ENCODE results near the gene UBE2Q1. TPM values are rescaled to one million over a fixed set of nuclear protein-coding genes. Genes with fewer than 3 reads are reported as not detected.

UBE2Q1 gene
- total RNA-seq, 1 experiment from 2014 or later = 70.9 TPM

- TF ChIP-seq CTCF (IDR thresholded peaks at IDR 0.05 in 2 of 3, conservative IDR thresholded peaks at IDR 0.05 in 1 of 3; ENCODE audit: borderline replicate concordance in 1 of 3, insufficient read depth in 1 of 3, low read depth in 2 of 3, low read length in 2 of 3) (no peak), SP1 (IDR thresholded peaks at IDR 0.05; ENCODE audit: low read depth) (no peak), EZH2phosphoT487 (IDR thresholded peaks at IDR 0.05; ENCODE audit: borderline replicate concordance) (no peak), POLR2A (IDR thresholded peaks at IDR 0.05; ENCODE audit: borderline replicate concordance, extremely low read depth, insufficient read depth, insufficient read length) (no peak), EZH2 (IDR thresholded peaks at IDR 0.05) (no peak), CBX3 (IDR thresholded peaks at IDR 0.05; ENCODE audit: low read depth) (no peak), RAD21 (IDR thresholded peaks at IDR 0.05; ENCODE audit: low read depth) (no peak), ZNF274 (IDR thresholded peaks at IDR 0.05; ENCODE audit: low read depth, low read length) (no peak), TCF7L2 (IDR thresholded peaks at IDR 0.05; ENCODE audit: borderline replicate concordance, extremely low read depth, insufficient read depth, insufficient read length) (no peak)
Measured at GRCh38 chr1:154605534-154605933, 47.1 kb upstream of the UBE2Q1 start (continued).

GRCh38 chr1:154603317-154603716, 44.9 kb upstream of the UBE2Q1 start:
- H4K20me1 ChIP-seq (ENCODE audit: insufficient read depth) = peaks cover 7% of the 10 kb centered on the region; the same call in 1 of the 2 replicates
- ChIA-PET CTCF (no interaction called here), POLR2A (no interaction called here)

More at GRCh38 chr1:154603317-154603716, 44.9 kb upstream of the UBE2Q1 start:
- H3K9me2 ChIP-seq (ENCODE audit: insufficient read depth) = no peaks in the 10 kb centered on the region
- no peak for TF ChIP-seq FOSL1 (IDR thresholded peaks at IDR 0.05; ENCODE audit: low read depth)
- H3K4me3 ChIP-seq (replicated peaks in 1 of 2; ENCODE audit: low read depth in 1 of 2, low read length in 2 of 2) = no peak overlapping the region
- RAD21 ChIA-PET (ENCODE audit: low non-redundant PET in 1 of 2, low total read pairs in 2 of 2, uncharacterized antibody in 2 of 2, unreplicated experiment in 2 of 2) = no interaction called here
- no peak for DNase-seq (ENCODE audit: low read depth, low spot score)
- H3K79me2 ChIP-seq (ENCODE audit: insufficient read depth, low read length) = peaks cover 97% of the 10 kb centered on the region
- no peak overlapping the region for H3K4me2 ChIP-seq (ENCODE audit: low read length)
- no peak overlapping the region for H2AFZ ChIP-seq (ENCODE audit: low read depth, low read length, poor library complexity, severe bottlenecking)
- peaks cover 6 to 13% of the 10 kb centered on the region in 2 experiments for H3K4me1 ChIP-seq (ENCODE audit: control insufficient read depth in 1 of 2, insufficient read depth in 2 of 2, low read length in 2 of 2)
- intact Hi-C loops (cut with micrococcal nuclease) = no loop called here
- no peak for ATAC-seq
- no peak overlapping the region for H3K27ac ChIP-seq (ENCODE audit: low read depth, low read length)
- H3K9ac ChIP-seq (ENCODE audit: low read length) = no peak overlapping the region
- peaks cover 21 to 26% of the 10 kb centered on the region in 2 experiments; a peak in 3 of 4 replicates for H3K36me3 ChIP-seq (ENCODE audit: control insufficient read depth in 1 of 2, insufficient read depth in 2 of 2, low read length in 2 of 2)
- no TSS peak for BruUV-seq (replicated peaks)
- no peaks in the 10 kb centered on the region for H3K27me3 ChIP-seq (ENCODE audit: insufficient read depth, low read length)
- H3K9me3 ChIP-seq (ENCODE audit: control insufficient read depth in 1 of 2, insufficient read depth in 1 of 2, low read depth in 1 of 2, low read length in 2 of 2) = no peaks in the 10 kb centered on the region
